ENCODE results near the gene TNS1.
"Not testable (repeated sequence)": the region's sequence is repeated elsewhere in the genome, so short reads cannot be mapped to it uniquely, and the experiment has no call there.

TNS1 gene

GRCh38 chr2:217791551-217791950 is 211.2 kb downstream of the TNS1 start:
- DNase-seq = no peak

- DNase-seq = no peak
Measured at GRCh38 chr2:217790681-217791392, 212.0 kb downstream of the TNS1 start.

GRCh38 chr2:217790195-217790594 is 212.6 kb downstream of the TNS1 start:
- no peak for DNase-seq

- no peak for DNase-seq
Measured at GRCh38 chr2:217789736-217790181, 213.0 kb downstream of the TNS1 start.

- DNase-seq = peak; percentile 21
Measured at GRCh38 chr2:217789003-217789735, 213.6 kb downstream of the TNS1 start.

- DNase-seq = no peak
Measured at GRCh38 chr2:217788669-217789002, 214.2 kb downstream of the TNS1 start.

GRCh38 chr2:217787160-217787877 is 215.5 kb downstream of the TNS1 start:
- DNase-seq = no peak

- not testable (repeated sequence) for DNase-seq
Measured at GRCh38 chr2:217786560-217786959, 216.2 kb downstream of the TNS1 start.

DNA sequence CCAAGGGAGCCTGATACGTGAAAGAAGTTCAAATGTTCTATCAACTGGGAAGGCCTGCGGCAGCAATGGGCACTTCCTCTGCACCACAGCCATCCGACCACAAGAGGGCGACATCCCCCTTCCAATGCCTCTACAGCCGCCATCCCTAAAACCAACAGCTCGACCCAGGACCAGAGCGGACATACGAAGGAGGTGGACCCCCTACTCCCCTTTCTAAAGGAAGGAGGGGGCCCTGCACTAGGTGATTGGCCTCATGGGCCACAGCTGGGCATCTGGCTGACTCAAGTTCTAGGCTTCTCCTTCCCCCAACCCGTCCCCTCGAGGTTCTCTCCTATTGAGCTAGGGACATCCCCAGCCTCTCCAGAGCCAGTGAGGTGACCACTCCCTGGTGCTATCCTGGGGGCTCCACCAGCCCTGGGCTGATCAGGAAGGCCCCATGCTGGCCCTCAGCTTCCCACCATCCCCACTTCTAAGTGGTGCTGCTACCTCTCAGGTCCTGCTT is 217.2 kb downstream of the TNS1 start:
- DNase-seq = peak; percentile 6

- no peak for DNase-seq
Measured at GRCh38 chr2:217784996-217785543, 217.7 kb downstream of the TNS1 start.

- no peak for DNase-seq
Measured at GRCh38 chr2:217783243-217783642, 219.6 kb downstream of the TNS1 start.

- no peak for DNase-seq
Measured at GRCh38 chr2:217777906-217778305, 224.9 kb downstream of the TNS1 start.

DNA sequence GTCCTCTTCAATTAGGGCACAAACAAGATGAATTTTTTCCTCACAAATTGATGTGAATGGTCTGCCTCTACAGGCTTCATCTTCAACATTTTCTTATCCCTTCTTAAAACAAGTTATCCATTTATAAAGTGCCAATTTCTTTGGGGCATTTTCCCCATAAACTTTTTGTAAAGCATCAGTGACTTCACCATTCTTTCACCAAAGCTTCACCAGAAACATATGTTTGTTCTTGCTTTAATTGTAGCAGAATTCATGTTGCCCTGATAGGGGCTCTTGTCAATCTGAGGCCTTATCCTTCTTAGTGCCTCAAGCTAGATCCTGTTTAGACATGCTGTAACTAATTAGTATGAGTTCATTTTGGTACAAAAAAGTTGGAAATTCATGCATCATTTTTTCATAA is 226.2 kb downstream of the TNS1 start:
- DNase-seq = no peak

DNA sequence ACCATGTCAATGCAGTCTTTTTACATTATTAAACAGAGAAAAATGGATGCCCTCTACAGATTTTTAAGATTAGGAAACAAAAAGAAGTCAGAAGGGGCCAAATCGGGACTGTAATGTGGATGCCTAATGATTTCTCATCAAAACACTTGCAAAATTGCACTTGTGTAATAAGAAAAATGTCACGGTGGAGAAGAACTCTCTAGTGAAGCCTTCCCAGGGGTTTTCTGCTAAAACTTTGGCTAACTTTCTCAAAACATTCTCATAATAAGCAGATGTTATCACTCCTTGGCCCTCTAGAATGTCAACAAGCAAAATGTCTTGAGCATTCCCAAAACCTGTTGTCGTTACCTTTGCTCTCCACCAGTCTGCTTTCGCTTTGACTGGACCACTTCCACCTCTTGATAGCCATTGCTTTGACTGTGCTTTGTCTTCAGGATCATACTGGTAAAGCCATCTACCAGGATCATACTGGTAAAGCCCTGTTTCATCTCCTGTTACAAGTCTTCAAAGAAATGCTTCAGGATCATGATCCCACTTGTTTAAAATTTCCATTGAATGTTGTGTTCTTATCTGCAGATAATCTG is 226.8 kb downstream of the TNS1 start:
- no peak for DNase-seq

DNA sequence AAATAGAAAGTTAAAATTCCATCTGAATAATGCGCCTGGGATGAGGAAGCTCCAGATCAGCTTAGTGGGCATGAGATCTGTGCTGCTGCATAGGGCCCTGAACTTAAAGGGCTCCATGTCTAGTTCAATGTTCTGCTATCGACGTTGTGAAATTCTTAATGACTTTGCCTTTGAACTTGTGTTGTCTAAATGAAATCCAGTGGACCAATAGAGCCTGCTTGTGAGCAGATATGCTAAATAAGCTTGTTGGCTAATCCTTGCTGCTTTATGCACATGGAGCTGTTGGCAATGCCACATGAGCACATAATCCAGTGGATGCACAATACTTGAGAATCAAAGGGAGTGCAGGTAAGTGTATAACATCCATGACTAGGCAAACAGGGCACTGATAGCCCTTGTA is 228.6 kb downstream of the TNS1 start:
- no peak for DNase-seq

GRCh38 chr2:217773539-217773938 is 229.3 kb downstream of the TNS1 start:
- no peak for DNase-seq

- DNase-seq = no peak
Measured at GRCh38 chr2:217766356-217766755, 236.4 kb downstream of the TNS1 start.

DNA sequence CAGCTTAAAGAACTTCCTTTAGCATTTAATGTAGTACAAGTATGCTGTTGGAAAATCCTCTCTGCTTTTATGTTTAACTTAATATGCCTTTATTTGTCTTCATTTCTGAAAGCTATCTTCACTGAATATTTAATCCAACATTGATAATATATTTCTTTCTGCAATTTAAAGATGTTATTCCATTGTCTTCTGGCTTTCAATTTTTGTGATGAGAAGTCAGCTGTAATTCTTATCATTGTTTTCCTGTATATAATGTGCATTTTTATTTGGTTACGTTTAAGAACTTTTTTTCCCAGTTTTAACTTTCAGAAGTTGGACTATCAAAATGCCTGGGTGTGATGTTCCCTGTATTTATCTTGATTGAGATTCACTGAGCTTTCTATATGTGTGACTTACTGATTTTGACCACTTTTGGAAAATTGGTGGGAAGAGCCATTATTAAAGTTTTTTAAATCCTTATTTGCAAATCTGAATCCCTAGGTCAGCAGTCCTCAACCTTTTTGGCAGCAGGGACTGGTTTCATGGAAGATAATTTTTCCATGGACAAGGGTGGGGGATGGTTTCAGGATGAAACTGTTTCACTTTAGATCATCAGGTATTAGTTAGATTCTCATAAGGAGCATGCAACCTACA is 241.0 kb downstream of the TNS1 start:
- DNase-seq = no peak

DNA sequence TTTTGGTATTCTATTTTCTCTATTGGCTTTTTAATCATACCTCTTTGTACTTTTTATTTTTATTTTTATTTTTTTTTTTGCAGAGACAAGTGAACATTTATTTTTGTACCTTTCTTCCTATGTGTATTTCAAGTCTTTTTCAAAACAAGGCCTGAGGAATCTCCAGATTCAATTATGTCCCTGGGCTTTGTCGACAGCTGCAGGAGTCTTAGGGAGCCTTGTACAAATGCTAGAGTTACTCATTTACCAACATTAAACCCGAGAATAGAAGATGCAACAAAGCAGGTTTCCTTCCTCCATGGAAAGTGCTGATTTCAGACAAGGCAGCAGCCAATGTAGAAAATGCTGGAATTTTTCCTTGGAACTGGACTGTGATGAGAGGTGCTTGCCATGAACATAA is 242.8 kb downstream of the TNS1 start:
- DNase-seq = no peak

DNA sequence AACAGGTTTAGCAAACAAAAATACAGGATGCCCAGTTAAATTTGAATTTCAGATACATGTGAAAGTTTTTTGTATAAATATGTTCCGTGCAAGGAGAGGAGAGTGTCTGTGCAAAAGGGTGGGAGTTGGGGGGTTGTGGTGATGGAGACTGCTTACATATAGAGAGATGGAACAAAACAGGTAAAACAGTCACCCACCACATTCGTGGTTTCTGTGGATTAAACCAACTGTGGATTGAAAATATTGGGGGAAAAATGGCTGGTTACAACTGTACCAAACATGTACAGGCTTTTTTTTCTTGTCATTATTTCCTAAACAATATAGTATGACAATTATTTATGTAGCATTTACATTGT is 245.7 kb downstream of the TNS1 start:
- DNase-seq = no peak

DNA sequence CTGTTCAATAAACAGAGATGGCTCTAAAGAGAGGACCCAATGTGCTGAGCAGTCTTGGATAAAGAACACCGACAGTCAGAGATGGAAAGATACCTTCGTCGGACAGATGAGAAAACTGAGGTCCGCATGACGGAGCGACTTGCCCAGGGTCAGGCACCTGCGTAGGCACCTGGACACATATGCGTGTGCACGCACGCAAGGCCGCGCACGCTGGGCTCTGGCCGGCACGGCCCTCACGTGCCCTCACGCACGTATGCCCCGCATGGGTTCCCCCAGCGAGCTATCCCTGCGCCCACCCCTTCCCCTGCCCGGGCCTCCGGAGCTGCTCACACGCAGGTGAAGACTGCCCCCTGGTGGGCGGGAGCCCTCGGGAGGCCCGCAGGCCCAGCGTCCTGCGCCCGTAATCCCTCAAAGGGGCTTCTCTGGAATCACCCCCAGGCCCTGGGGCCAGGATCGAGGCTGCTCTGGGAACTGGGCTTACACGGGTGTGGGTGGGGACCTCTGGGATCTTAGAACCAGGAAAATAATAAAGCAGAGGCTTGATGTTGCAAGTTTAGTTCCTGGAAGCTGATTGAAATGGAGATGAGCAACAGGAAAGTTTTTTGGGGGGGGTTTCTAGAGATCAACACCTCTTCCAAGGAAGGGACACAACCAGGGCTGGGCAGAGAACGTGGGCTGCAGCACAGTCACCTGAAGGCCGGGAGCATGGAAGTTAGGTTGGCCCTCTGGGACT is 246.3 kb downstream of the TNS1 start:
- peak; percentile 2 for DNase-seq

All from NCI-H1092 treated with DMSO at 0.1 percent for 48 hours (cell line).